Mesendoderm (in vitro differentiated cells): Measurements from ENCODE around the gene FOXP4.

Experiments used
- DNase-seq: peaks from one replicate; pipeline ENCODE4 v3.0.0; 2013
- H2AK5ac ChIP-seq: 2 replicates; pipeline ENCODE4 v1.6.1; 2013; ENCODE audit warnings: low read length, inconsistent platforms
- H2BK120ac ChIP-seq: 2 replicates; pipeline ENCODE4 v1.6.1; 2013; ENCODE audit warnings: low read depth, mild to moderate bottlenecking, low read length, moderate library complexity, mixed read lengths
- H2BK15ac ChIP-seq: replicated peaks from 2 replicates; pipeline ENCODE4 v1.6.1; 2013; ENCODE audit warnings: low read depth, mild to moderate bottlenecking, moderate library complexity
- H2BK5ac ChIP-seq: 2 replicates; pipeline ENCODE4 v1.6.1; 2013; ENCODE audit warnings: low read length, inconsistent platforms
- H3K18ac ChIP-seq: 2 replicates; pipeline ENCODE4 v1.6.1; 2013; ENCODE audit warnings: mild to moderate bottlenecking, low read length, mixed read lengths
- H3K23ac ChIP-seq: one replicate; pipeline ENCODE4 v1.6.1; 2013; ENCODE audit warnings: low read length
- H3K27ac ChIP-seq: 2 replicates; pipeline ENCODE4 v1.5.1; 2013; ENCODE audit warnings: low read depth, mild to moderate bottlenecking, inconsistent platforms, low read length, moderate library complexity
- H3K27me3 ChIP-seq: 2 replicates; pipeline ENCODE4 v1.6.1; 2013; ENCODE audit warnings: low read length, control low read depth, mild to moderate bottlenecking, inconsistent platforms; ENCODE audit not compliant: insufficient read depth, poor library complexity
- H3K36me3 ChIP-seq: 2 replicates; pipeline ENCODE4 v1.6.1; 2013; ENCODE audit warnings: low read length, inconsistent platforms; ENCODE audit not compliant: control insufficient read depth, insufficient read depth
- H3K4ac ChIP-seq: one replicate; pipeline ENCODE4 v1.6.1; 2013; ENCODE audit warnings: low read depth, mild to moderate bottlenecking, low read length, moderate library complexity
- H3K4me1 ChIP-seq: 2 replicates; pipeline ENCODE4 v1.6.1; 2013; ENCODE audit warnings: low read depth, low read length, inconsistent platforms; ENCODE audit not compliant: control insufficient read depth
- H3K4me2 ChIP-seq: 2 replicates; pipeline ENCODE4 v1.6.1; 2013; ENCODE audit warnings: low read length
- H3K4me3 ChIP-seq: 2 replicates; pipeline ENCODE4 v1.5.1; 2013; ENCODE audit warnings: mild to moderate bottlenecking, low read length
- H3K56ac ChIP-seq: one replicate; pipeline ENCODE4 v1.6.1; 2013; ENCODE audit warnings: low read length
- H3K79me1 ChIP-seq: 2 replicates; pipeline ENCODE4 v1.6.1; 2013; ENCODE audit warnings: low read length, inconsistent platforms
- H3K79me2 ChIP-seq: 2 replicates; pipeline ENCODE4 v1.6.1; 2013; ENCODE audit warnings: mild to moderate bottlenecking, low read length; ENCODE audit not compliant: control insufficient read depth, insufficient read depth
- H3K9ac ChIP-seq: 2 replicates; pipeline ENCODE4 v1.6.1; 2013; ENCODE audit warnings: low read length, inconsistent platforms
- H4K5ac ChIP-seq: one replicate; pipeline ENCODE4 v1.6.1; 2013; ENCODE audit warnings: low read length
- H4K8ac ChIP-seq: one replicate; pipeline ENCODE4 v1.6.1; 2013; ENCODE audit warnings: low read depth, mild to moderate bottlenecking, control low read depth, low read length, moderate library complexity
- WGBS: extraction: QIAGEN DNeasy Blood & Tissue Kit; methylation state at CpG from one replicate; pipeline ENCODE4 v1.1.7; 2013; ENCODE audit warnings: low lambda C conversion rate, missing lambda C conversion rate; ENCODE audit not compliant: insufficient coverage; ENCODE audit errors: extremely low coverage; 5-methylcytosine and 5-hydroxymethylcytosine counted together

Gene FOXP4

DNA sequence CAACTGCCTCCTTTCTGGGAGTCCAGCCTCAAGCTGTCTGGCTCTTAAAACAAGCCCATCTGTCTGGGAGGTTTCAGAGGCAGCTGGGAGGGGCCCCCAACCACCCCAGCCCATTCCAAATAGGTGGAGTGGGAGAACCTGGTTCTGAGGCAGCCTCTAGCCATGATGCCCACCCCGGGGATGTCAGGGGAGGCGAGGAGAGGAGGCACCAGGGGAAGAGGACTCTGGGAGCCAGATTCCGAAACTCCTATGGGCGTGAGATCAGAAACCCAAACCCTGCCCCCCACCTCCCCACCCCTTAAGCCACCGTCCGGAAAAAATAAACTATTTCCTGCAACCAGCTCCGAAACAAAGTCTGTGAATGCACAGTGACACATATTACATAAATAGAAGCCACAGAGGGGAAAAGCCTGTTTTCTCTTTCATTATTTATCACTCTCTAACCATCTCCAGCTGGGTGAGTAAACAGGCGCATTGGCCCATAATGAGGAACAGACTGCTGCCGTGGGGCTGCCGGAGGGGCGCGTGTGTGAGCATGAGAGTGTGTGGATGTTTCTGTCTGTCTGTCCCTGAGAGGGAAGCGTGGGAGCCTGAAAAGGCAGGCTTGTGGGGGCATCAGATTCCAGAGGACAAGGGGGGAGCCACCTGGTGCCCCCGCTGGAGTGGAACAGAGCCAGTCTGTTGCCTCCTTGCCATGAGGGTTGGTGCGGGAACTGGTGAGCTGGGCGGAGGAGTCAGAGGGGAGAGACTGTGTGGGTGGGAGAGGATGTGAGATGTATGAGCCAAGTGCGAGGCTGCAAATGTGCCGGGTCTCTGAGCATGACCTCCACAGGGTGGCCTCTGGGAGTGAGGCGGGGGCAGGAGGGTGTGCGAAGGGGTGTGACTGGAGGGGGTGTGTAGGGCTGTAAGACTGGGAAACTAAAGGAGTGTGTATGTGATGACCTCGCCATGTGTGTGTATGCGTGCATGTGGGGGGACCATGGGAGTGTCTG lies 14.3 kb upstream of the FOXP4 start:
- Histone ChIP-seq H3K9ac (no peak overlapping the region), H3K23ac (no peak overlapping the region), H3K4me2 (no peak overlapping the region), H2AK5ac (no peak overlapping the region), H2BK120ac (no peak overlapping the region), H3K36me3 (no peaks in the 10 kb centered on the region), H4K5ac (no peak overlapping the region), H2BK5ac (no peak overlapping the region), H3K4me1 (peaks cover 3% of the 10 kb centered on the region), H3K79me1 (no peaks in the 10 kb centered on the region), H2BK15ac (no peak overlapping the region), H3K79me2 (no peaks in the 10 kb centered on the region), H3K56ac (no peak overlapping the region), H3K27ac (no peak overlapping the region), H3K27me3 (no peaks in the 10 kb centered on the region), H3K18ac (no peak overlapping the region), H4K8ac (no peak overlapping the region), H3K4me3 (no peak overlapping the region), H3K4ac (no peak overlapping the region)
- no peak for DNase-seq
- no CpG with 5 or more reads among the region's 22 CpGs for WGBS

DNA sequence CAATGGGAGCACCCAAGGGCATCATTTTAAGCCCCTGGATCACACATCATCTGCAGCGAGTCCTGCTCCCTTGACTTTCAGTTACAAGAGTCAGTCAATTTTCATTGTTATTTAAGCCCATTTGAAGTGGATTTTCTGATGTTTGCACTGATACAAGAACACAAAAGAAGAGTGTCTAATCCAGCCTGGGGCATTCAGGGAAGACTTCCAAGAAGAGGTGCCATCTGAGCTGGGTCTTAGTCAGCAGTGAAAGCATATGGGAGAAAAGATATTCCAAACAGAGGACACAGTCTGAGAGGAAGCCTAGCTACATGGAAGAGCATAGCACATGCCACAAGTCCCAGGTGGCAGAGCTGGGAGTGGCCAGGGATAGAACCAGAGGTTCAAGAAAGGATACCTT lies 10.4 kb upstream of the FOXP4 start:
- H3K4me3 ChIP-seq = no peak overlapping the region

DNA sequence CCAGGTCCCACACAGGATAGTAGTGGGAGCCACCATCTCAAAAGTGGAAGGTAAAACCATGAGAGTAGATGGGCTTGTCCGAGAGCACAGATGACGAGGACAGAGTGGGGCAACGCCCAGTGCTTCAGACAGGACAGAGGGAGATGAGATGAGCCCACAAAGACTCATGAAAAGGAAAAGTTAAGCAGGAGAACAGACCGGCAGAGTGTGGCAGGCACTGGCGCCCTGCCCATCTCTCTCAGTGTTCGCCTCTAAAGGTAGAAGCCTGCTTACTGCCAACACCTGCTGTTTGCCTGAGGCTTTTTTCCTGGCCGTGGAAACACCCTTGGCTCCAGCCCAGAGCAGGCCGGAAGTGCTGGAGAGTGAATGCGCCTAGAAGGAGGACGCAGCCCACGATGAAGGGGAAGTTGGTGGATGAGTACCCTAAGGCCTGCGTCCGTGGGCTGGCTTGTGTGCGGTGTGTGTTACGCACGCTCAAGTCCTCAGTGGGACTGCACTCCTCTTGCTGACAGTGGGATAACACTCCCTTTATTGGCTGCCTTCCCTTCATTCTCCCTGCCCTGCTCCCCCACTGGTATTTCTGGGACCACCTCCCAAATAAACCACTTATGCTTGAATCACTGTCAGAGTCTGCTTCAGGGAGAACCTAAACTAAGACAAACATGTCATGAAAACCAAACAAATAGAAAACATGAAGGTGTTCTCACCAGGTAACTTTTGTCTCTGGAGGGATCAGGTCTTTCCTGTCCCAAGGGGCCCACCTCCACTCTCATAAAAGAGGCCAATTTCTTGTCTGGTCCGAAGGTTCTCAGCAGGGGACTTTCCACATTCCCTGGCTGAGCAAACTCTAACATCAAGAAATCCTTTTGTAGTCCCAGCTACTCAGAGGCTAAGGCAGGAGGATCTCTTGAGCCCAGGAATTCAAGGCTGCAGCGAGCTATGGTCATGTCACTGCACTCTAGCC lies 9.1 kb upstream of the FOXP4 start:
- Histone ChIP-seq H3K36me3 (no peaks in the 10 kb centered on the region), H3K18ac (no peak overlapping the region), H2BK120ac (no peak overlapping the region), H3K4me3 (no peak overlapping the region), H3K27ac (no peak overlapping the region), H3K79me2 (no peaks in the 10 kb centered on the region), H3K4ac (no peak overlapping the region), H2BK15ac (no peak overlapping the region), H4K8ac (no peak overlapping the region), H4K5ac (no peak overlapping the region), H3K27me3 (no peaks in the 10 kb centered on the region), H2AK5ac (no peak overlapping the region), H2BK5ac (no peak overlapping the region), H3K4me2 (no peak overlapping the region), H3K79me1 (no peaks in the 10 kb centered on the region), H3K23ac (no peak overlapping the region), H3K4me1 (no peaks in the 10 kb centered on the region), H3K9ac (no peak overlapping the region), H3K56ac (no peak overlapping the region)
- no CpG with 5 or more reads among the region's 18 CpGs for WGBS
- no peak for DNase-seq

More for the DNA sequence above, 10.4 kb upstream of the FOXP4 start:
- Histone ChIP-seq H3K27me3 (no peaks in the 10 kb centered on the region), H2BK15ac (no peak overlapping the region), H4K5ac (no peak overlapping the region), H3K79me2 (no peaks in the 10 kb centered on the region), H3K27ac (no peak overlapping the region), H3K56ac (no peak overlapping the region), H3K4me2 (no peak overlapping the region), H3K18ac (no peak overlapping the region), H4K8ac (no peak overlapping the region), H3K23ac (no peak overlapping the region), H2BK120ac (no peak overlapping the region), H3K9ac (no peak overlapping the region), H3K36me3 (no peaks in the 10 kb centered on the region), H2BK5ac (no peak overlapping the region), H3K4me1 (peaks cover 3% of the 10 kb centered on the region), H2AK5ac (no peak overlapping the region), H3K79me1 (no peaks in the 10 kb centered on the region), H3K4ac (no peak overlapping the region)
- DNase-seq = no peak
- no CpG with 5 or more reads among the region's 1 CpG for WGBS

DNA sequence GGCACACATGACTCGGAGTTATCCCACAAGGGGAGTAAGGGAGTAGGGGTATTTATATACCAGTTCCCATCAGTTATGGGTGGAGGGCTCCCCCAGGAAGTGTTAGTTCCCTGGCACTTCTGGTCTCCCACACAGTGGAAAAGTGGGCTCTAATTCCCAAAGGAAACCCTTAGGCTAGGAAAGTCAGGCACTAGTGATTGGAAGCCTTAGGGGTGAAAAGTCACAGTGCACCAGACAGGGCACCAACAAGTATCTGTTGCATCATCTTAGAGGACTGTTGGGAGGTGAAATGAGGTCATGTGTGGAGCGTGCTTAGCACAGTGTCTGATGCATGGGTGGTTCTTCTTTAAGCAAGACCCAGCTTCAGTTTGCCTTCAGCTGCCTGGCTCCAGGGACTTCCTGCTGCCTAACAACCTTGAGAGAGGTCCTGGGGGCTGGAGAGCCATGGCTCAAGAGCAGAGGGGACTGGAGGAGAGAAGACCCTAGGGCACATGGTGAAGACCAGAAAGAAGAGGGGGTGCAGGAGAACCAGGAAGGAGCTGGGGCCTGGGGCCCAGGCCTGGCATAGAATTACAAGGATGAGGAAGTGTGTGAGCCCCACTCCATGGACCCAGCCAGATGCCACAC lies 7.5 kb upstream of the FOXP4 start:
- Histone ChIP-seq H3K4me2 (no peak overlapping the region), H3K9ac (no peak overlapping the region), H2BK5ac (no peak overlapping the region), H2BK15ac (no peak overlapping the region), H3K36me3 (no peaks in the 10 kb centered on the region), H3K27me3 (no peaks in the 10 kb centered on the region), H3K4me1 (no peaks in the 10 kb centered on the region), H3K27ac (no peak overlapping the region), H3K4ac (no peak overlapping the region), H3K18ac (no peak overlapping the region), H4K5ac (no peak overlapping the region), H3K79me2 (no peaks in the 10 kb centered on the region), H3K23ac (no peak overlapping the region), H2AK5ac (no peak overlapping the region), H3K56ac (no peak overlapping the region), H3K4me3 (no peak overlapping the region), H4K8ac (no peak overlapping the region), H3K79me1 (no peaks in the 10 kb centered on the region), H2BK120ac (no peak overlapping the region)
- no peak for DNase-seq
- WGBS = no CpG with 5 or more reads among the region's 2 CpGs

DNA sequence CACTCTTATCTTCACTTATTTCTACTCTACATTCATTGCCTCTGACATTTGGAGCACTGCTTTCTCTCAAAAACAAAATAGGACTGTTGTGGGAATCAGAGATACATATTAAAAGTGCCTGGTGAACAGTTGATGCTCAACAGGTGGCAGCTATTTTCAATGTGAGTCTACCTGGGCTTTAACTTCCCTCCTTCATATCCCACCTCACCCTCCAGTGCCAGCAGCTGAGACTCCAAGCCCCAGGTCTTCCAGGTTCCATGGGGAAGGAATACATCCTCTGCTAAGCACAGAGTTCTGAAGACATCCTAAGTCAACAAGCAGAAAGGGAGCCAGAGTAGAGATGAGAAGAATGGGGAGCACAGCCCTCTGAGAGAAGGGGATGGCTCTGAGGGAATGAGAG lies 7.0 kb upstream of the FOXP4 start:
- Histone ChIP-seq H3K23ac (no peak overlapping the region), H2BK120ac (no peak overlapping the region), H3K18ac (no peak overlapping the region), H3K56ac (no peak overlapping the region), H3K79me1 (no peaks in the 10 kb centered on the region), H3K27ac (no peak overlapping the region), H2BK15ac (no peak overlapping the region), H3K4ac (no peak overlapping the region), H3K9ac (no peak overlapping the region), H4K5ac (no peak overlapping the region), H3K4me3 (no peak overlapping the region), H2AK5ac (no peak overlapping the region), H3K27me3 (peaks cover under 1% of the 10 kb centered on the region), H3K4me2 (no peak overlapping the region), H3K4me1 (no peaks in the 10 kb centered on the region), H3K79me2 (no peaks in the 10 kb centered on the region), H2BK5ac (no peak overlapping the region), H3K36me3 (no peaks in the 10 kb centered on the region), H4K8ac (no peak overlapping the region)
- DNase-seq = no peak
